GM12892 (cell line): Measurements from ENCODE around the gene SEPHS2.

Source experiments
- POLR2A ChIP-seq: IDR thresholded peaks from 2 replicates; pipeline ENCODE4 v1.6.1; 2011; ENCODE audit warnings: low read depth, low read length, control low read depth
- POLR2AphosphoS5 ChIP-seq: IDR thresholded peaks from 2 replicates; pipeline ENCODE4 v1.6.1; 2011; ENCODE audit warnings: low read depth, low read length, control low read depth

DNA sequence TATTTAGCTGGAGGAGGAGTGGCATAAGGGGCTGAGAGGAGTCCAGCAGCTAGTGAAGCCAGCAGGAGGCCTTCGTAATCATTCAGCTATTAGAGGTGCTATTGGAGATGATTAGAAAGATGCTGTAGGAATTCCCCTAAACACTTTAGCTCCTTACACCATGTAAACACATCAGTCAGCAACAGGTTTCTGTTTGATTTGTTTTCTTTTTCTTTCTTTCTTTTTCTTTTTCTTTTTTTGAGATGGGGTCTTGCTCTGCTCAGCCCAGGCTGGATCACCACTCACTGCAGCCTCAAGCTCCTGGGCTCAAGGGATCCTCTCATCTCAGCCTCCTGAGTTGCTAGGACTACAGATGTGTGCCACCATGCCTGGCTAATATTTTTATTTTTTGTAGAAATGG is 10.6 kb upstream of the SEPHS2 start:
- TF ChIP-seq POLR2A, result no peak
- no peak for TF ChIP-seq POLR2AphosphoS5
